CD4-positive, alpha-beta T cell treated with Interleukin-4 for 1 hour (primary cell): ENCODE data around the gene ZNF423.

Source experiments
- DNase-seq, 2 donors: peaks; one replicate each; pipeline ENCODE4 v3.0.0-alpha.2; 2020 to 2022

The ZNF423 gene

DNA sequence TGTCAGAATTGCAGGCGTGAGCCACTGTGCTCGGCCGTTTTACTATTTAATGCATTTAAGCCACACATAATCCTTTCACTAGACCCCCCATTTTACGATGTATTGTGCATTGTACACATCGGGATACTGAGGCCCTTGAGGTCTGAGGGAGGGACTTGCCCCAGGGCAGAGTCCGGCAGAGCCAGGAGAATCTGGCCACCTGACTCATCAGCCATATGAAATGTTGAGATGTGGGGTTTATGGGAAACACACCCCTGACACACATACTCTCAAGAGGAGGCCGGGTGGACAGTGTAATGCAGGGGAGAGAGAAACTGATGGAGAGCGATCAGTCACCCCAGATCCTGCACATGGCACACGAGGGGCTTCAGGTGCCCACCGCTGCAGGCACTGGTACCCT lies 196.6 kb downstream of the ZNF423 start:
- DNase-seq = no peak

DNA sequence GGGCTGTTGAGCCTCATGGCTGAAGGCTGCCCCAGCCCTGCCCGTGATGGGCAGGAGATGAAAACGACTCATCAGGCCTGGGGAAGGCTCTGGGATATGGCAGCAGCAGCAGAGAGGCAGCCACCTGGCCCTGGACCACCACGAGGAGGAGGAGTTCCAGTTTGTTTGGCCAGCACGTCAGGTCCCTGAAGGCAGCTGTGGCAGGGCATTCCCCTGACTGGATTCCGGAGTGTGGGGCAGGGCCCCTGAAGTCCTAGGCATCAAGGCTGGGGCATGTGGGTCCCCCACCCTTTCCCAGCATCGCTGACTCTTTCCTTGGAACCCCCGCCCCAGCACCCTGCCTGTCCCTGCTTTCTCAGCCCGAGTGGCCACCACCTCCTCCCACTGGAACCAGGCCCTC lies 197.4 kb downstream of the ZNF423 start:
- no peak for DNase-seq

DNA sequence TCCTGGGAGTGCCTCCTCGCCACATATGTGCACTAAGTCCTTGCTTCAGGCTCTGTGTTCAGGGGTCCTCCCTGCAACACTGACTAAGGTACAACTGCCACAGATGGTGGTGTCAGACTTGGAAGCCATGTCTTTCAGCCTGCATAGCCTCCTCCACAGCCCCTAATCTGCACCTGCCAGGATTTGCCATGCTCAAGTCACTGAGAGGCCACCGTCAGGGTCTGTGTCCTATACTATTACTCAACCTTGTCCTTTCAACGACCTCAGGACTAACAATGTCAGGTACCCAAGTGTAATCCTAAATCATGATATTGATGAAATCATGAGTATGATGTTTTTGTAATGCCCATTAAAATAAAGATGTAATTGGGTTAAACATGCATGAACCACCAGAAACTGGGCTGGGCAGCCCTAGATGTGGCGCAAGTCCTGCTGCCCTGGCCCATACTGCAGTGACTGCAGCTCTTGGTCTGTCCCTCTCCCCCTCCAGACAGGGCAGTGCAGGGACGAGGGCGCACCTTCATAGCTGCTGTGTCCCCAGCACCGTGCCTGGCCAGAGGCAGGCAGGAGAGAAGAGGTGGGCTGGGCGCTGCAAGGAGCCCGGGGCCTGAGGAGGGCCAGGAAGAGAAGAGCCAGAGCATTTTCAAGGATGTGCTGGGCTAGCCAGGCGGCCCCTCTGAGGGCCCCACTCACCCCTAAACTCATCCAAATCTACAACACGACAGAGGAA lies 198.0 kb downstream of the ZNF423 start:
- DNase-seq = no peak

GRCh38 chr16:49654425-49654824 lies 201.5 kb downstream of the ZNF423 start:
- DNase-seq = no peak

DNA sequence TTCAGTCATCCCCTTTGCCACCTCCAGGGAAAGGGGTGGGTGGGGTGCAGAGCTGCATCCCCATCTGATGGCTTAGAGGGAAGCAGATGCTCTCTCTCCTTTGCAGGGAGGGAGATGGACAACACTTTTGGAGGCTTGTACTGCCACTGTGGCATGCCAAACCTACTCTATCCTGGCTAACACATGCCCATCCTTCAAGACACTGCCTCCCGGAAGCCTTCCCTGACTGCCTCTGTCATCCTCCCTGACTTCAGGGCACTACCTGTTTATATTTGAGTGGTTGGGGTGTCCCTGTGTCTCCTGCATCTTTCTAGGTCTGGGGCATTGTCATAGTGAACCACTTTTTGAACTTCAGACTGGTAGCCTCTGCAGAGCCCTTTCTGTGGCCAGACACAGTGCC lies 202.3 kb downstream of the ZNF423 start:
- no peak for DNase-seq

DNA sequence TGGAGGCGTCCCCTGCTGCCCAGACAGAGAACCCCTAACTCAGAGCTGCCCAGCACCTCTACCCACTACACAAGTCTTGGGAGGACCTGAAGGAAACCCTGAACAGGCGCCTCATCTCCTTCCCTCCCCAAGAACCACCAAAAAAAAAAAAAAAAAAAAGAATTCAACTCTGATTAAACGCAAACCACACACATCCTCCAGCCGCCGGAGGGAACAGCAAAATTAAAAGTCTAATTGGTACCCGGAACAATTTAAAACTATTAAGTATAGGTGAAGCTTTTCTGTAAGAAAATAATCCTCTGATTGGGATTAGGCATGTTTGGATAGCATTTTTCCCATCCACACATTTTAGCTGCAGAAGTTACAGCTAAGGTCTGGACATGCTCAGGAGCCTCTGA lies 202.7 kb downstream of the ZNF423 start:
- DNase-seq = no peak

DNA sequence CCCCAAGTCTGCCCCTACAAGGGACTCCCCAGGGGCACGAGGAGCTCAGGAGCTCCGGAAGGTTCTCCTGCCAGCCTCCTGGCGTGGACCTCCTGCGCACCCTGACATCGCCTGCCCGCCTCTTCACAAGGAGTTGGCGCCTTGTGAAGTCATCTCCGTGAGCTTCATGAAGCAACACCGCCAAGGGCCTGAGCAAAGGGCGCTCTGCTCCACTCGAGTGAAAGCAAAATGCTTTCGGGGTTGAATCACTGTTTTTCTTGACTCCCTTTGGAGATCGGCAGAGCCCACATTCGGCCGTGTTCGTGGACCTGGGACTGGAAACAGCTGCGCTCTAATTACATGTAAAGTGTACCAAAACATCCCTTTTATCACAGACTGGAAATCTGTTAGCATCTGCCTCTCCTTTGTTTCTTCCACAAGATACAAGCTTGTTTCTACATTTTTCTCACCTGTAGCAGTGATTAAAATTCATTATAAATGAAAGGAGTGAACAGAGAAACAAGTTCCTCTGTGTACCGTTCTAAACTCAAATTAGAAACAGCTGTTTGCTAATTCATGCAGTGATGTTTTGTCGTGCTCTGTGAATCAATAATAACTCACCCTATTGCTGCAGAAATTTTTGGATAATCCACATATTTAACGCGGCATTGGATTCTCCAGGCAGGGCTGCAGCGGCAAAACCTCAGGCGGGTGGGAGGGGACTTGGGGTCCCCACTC lies 203.3 kb downstream of the ZNF423 start:
- no peak for DNase-seq

GRCh38 chr16:49651996-49652395 lies 203.9 kb downstream of the ZNF423 start:
- no peak for DNase-seq

DNA sequence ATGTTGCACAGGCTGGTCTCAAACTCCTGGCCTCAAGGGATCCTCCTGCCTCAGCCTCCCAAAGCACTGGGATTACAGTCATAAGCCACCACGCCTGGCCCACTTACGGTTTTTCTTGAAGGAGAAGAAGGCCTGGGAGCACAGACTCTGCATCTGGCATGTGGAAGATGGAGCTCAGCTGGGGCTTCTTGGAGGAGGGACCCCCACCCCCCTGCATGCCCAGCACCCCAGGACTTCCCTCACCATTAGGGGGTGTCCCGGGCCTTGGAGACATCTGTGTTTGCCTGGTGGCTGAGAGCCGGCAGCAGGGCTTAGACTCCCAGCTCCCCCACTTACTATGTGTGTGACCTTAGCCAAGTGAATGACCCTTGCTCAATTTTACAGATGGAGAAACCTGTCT lies 204.7 kb downstream of the ZNF423 start:
- no peak for DNase-seq

DNA sequence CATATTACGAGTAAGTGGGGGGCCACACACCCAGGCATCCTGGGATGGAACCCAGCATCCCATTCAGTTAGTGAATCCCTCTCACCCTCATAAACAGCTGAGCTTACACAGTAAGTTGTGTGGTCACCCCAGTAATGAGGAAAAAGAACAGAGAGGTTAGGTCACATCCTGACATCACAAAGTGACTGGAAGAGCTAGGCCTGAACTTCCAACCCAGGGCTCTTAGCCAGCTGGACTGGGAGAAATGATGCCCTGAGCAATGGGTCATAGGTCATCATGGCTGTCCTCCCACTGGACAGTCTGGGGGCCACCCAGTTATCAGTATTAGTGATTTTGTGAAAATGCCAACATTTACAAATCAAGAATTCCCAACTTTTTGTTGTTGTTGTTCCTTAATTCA lies 205.3 kb downstream of the ZNF423 start:
- no peak for DNase-seq

DNA sequence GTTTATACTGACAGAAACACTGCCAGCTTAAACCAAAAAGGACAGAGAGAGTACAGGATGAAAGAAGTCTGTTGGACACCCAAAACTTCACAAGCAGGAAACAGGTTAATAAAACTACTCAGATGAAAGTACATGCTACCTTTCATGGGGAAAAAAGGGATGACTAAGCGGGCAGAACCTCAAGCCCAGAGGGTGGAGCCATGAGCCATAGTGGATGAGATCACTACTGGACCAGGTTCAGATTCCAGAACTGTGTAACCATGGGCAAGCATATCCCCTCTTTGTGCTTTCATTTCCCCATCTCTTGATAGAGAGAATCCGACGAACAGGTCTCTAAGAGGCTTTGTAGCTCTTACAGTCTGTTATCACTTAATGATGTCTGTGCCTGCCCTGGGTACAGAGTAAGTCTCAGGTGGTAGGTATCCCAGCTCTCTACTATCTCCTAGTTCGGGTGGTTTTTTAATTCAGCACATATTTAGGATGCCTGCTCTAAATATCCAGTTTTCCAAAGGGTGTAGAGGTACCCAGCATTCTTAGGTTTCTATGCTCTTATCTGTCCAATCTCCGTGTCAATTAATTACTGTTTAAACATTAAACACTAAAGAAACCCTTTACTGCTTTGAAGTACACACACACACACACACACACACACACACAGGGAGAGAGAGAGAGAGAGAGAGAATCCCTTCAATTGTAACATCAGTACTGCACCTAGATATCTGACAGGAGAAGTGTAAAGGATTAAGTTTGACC lies 206.7 kb downstream of the ZNF423 start:
- DNase-seq = no peak

DNA sequence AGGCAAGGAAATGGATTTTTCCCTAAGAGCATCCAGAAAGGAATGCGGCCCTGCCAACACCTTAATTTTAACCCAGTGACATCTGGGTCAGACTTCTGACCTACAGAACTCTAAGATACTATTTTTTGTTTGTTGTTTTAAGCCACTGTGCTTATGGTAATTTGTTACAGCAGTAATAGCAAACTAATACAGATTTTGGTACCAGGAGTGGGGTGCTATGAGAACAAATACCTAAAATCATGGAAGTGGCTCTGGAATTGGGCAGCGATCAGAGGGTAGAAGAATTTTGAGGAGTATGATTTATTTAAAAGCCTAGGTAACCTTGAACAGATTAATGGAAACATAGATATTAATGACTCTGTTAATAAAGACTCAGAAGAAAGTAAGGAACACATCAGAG lies 208.2 kb downstream of the ZNF423 start:
- no peak for DNase-seq

GRCh38 chr16:49645263-49645662 lies 210.6 kb downstream of the ZNF423 start:
- no peak for DNase-seq

DNA sequence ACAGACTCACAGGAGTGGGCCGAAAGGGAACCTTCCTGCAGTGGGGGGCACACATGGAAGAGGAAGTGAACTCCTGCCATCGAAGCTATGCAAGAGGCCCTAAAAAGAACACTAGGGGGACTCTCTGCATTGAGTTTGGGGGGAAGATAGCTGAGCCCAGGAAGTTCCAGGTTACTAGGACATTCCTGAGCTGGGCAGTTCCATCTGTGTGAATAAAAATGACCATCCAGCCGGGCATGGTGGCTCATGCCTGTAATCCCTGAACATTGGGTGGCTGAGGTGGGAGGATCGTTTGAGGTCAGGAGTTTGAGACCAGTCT lies 211.8 kb downstream of the ZNF423 start:
- no peak for DNase-seq

DNA sequence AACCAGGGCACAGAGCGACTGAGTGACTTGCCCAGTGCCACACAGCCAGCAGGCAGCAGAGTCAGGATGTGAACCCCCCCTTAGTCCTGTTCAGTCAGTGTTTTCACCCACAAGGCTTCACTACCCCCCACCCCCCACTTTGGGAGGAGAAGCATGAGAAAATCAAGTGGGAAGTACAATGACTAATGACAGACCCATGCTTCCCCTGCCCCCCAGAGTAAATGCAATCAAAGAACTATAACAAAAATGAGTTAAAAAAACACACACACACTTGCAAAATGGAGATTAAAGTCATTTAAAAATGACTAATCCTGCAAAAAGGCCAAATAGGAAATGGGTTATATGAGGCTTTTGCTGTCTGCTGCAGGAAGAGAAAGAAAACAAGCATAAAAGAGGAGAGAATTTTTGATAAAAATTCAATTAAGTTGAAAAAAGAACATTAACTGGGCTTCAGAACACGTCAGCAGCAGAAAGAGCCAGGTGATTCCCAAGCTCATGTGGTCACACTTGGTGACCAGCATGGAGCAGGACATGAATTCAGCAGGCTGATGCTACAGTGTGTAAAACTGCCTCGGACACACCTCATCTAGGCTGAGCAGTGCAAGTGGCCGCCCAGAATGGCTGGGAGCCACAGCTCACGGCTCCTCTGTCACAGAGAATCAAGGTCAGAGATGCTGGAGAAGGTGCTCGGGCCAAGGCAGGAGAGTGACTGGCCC lies 212.3 kb downstream of the ZNF423 start:
- no peak for DNase-seq

GRCh38 chr16:49641250-49641649 lies 214.7 kb downstream of the ZNF423 start:
- no peak for DNase-seq

DNA sequence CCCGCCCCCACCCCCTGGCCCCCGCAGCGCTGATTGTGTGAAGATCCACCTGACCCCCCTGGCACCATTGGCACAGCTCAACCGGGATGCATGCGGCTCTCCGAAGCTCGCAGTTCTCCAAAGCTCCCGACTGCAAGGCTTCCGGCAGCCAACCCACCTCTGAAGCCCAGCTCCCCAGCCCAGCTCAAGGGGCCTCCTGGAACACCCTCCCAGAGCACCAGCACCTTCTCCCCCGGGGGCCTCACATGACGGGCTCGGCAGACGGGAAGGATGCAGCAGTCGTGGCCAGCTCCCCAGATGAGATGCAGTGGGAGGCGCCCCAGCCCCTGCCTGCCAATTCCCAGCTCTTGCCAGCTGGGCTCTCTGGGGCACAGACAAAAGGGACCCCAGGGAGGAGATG lies 215.3 kb downstream of the ZNF423 start:
- no peak for DNase-seq

GRCh38 chr16:49639739-49640431 lies 216.0 kb downstream of the ZNF423 start:
- DNase-seq = no peak

- DNase-seq = no peak
Measured at GRCh38 chr16:49638673-49639610, 217.0 kb downstream of the ZNF423 start.

- no peak for DNase-seq
Measured at GRCh38 chr16:49637933-49638672, 217.8 kb downstream of the ZNF423 start.

GRCh38 chr16:49637511-49637910 lies 218.4 kb downstream of the ZNF423 start:
- DNase-seq = no peak
